ENCODE results near the gene XXYLT1. TPM values are rescaled to one million over a fixed set of nuclear protein-coding genes. Genes with fewer than 3 reads are reported as not detected.
A peak's percentile ranks its signal among the peaks of the same experiment; 100 is the strongest.

Gene XXYLT1
- total and polyA plus RNA-seq, 12 donors, result 6.2 to 14.6 (median 9.3) TPM

DNA sequence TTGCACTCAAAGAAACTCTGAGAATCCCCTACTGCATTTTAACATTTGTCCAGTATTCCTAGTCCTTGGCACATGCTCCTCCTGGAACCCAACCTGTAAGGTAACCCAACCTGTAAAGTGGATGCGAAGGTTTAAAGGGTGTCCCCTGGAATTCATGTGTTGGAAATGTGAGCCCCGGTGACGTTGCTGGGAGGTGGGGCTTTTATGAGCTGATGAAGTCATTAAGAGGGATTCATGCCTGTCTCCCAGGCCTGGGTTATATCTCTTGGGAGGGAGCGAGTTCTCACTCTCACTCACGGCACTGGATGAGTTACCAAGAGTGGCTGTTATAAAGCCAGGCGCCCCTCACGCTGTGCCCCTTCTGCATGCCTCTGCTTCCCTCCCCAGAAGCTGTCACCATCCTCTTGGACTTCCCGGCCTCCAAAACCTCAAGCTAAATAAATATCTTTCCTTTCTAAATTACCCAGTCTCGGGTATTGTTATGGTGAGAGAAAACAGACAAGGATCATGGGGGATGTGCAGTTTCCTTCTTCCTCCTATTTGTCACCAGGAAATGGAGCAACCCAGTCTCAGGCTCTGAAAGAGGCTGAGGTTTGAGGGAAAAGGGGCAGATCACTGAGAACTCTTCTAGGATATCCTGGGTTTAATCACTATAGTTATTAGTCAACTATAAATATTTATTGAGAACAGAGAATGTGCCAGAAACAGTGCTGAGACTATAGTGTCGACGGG is 7.6 kb downstream of the XXYLT1 start:
- peak in 1 of 7 donors; percentile 16 for DNase-seq
- Histone ChIP-seq H3K36me3 (replicated peaks in 1 of 2) (peaks cover 0 to 6% of the 10 kb centered on the region in 2 donors), H3K9me3 (replicated peaks in 1 of 3) (no peaks in the 10 kb centered on the region), H3K4me1 (replicated peaks in 1 of 2) (peaks cover 9 to 19% of the 10 kb centered on the region in 2 donors), H3K27ac (no peak overlapping the region), H3K27me3 (no peaks in the 10 kb centered on the region), H3K4me3 (no peak overlapping the region)
- 78 to 80% (median 79%) methylated on average over 11 of the region's 11 CpGs for WGBS, 4 donors
- no peak for TF ChIP-seq POLR2A (IDR thresholded peaks at IDR 0.05)
- TF ChIP-seq, protein P1, sequence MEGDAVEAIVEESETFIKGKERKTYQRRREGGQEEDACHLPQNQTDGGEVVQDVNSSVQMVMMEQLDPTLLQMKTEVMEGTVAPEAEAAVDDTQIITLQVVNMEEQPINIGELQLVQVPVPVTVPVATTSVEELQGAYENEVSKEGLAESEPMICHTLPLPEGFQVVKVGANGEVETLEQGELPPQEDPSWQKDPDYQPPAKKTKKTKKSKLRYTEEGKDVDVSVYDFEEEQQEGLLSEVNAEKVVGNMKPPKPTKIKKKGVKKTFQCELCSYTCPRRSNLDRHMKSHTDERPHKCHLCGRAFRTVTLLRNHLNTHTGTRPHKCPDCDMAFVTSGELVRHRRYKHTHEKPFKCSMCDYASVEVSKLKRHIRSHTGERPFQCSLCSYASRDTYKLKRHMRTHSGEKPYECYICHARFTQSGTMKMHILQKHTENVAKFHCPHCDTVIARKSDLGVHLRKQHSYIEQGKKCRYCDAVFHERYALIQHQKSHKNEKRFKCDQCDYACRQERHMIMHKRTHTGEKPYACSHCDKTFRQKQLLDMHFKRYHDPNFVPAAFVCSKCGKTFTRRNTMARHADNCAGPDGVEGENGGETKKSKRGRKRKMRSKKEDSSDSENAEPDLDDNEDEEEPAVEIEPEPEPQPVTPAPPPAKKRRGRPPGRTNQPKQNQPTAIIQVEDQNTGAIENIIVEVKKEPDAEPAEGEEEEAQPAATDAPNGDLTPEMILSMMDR (IDR thresholded peaks at IDR 0.05), result no peak
- intact Hi-C loops (cut with DNase I), result no loop called here

DNA sequence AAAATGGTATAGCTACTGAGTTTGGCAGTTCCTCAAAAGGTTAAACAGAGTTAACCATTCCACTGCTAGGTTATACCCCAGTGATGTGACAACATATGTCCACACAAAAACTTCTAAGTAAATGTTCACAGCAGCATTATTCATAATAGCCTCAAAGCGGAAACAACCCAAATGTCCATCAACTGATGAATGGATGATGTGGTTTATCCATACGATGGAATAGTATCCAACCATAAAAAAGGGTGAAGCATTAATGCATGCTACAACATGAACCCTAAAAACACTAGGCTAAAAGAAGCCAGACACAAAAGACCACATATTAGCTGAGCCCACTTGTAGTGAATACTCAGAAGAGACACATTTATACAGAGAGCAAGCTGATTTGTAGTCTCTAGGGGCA is 9.0 kb downstream of the XXYLT1 start:
- DNase-seq, result no peak
- WGBS, 4 donors, result 96 to 98% (median 98%) methylated on average over 2 of the region's 2 CpGs
- peaks cover 9 to 24% of the 10 kb centered on the region in 2 donors for H3K4me1 ChIP-seq (replicated peaks in 1 of 2)
- H3K4me3 ChIP-seq, result no peak overlapping the region
- H3K9me3 ChIP-seq (replicated peaks in 1 of 3), result no peaks in the 10 kb centered on the region
- H3K27me3 ChIP-seq, result no peaks in the 10 kb centered on the region
- H3K36me3 ChIP-seq (replicated peaks in 1 of 2), result peaks cover 0 to under 1% of the 10 kb centered on the region in 2 donors
- no peak overlapping the region for H3K27ac ChIP-seq
- intact Hi-C loops (cut with DNase I), result loop anchor here (2.0 kb wide), 2 partner anchors 579 to 585 kb away; no protein-coding TSS in a partner anchor
- TF ChIP-seq POLR2A (IDR thresholded peaks at IDR 0.05), result no peak
- TF ChIP-seq, protein P1 (IDR thresholded peaks at IDR 0.05), result no peak

DNA sequence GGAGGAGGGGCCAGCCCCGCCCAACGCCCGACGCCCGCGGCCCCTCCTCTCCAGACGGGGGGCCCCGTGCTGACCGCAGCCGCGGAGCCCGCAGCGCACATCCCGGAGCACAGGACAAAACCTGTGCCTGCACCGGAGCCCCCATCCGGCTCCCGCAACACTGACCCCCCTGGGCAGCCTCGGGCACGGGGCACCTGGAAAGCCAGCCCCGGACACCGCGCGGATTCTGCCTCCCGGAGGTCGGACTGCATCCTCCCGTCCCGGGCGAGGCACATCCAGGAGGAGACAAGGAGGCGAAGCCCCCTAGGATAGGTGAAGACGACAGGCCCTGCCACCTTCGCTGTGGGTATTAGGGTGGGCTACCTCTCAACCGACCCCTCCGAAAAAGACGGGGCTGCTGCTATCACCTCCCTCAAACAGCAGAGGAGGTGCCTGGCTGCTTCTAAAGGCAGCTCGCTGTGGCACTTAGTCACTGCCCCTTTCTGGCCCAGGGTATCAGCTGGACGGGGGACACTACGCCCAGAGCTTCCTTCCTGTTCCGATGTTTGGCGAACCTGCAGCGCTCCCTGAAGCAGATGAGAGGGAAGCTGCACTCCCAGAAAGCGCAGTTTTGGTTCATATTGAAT is 10.6 kb downstream of the XXYLT1 start:
- Histone ChIP-seq H3K36me3 (replicated peaks in 1 of 2) (no peaks in the 10 kb centered on the region), H3K27ac (peak overlapping the region in 2 of 5 donors; percentile 93), H3K9me3 (replicated peaks in 1 of 3) (no peaks in the 10 kb centered on the region), H3K4me1 (replicated peaks in 1 of 2) (peaks cover 9 to 24% of the 10 kb centered on the region in 2 donors), H3K27me3 (no peaks in the 10 kb centered on the region), H3K4me3 (peak overlapping the region in 2 of 4 donors; percentile 71 to 76)
- WGBS, 4 donors, result 9 to 27% (median 15%) methylated on average over 15 to 41 of the region's 41 CpGs
- TF ChIP-seq POLR2A (IDR thresholded peaks at IDR 0.05), result peak in 1 of 2 donors; percentile 18
- TF ChIP-seq, protein P1 (IDR thresholded peaks at IDR 0.05), result no peak
- peak in 6 of 7 donors; percentile 43 to 78 (median 47) for DNase-seq
- intact Hi-C loops (cut with DNase I), result loop anchor here (2.0 kb wide), 2 partner anchors 578 to 584 kb away; no protein-coding TSS in a partner anchor

Data from adrenal gland (tissue), 12 donors.